GM21447 (cell line): Measurements from ENCODE around the gene ZNF598.
"Not testable (repeated sequence)": the region's sequence is repeated elsewhere in the genome, so short reads cannot be mapped to it uniquely, and the experiment has no call there.

Experiments used
- ATAC-seq: cut with Tn5 transposase; IDR thresholded peaks from one replicate; pipeline ENCODE4 v1.9.1; 2021; ENCODE audit not compliant: unreplicated experiment

ZNF598 gene

GRCh38 chr16:1977875-1978268 is 31.7 kb downstream of the ZNF598 start:
- no peak for ATAC-seq

DNA sequence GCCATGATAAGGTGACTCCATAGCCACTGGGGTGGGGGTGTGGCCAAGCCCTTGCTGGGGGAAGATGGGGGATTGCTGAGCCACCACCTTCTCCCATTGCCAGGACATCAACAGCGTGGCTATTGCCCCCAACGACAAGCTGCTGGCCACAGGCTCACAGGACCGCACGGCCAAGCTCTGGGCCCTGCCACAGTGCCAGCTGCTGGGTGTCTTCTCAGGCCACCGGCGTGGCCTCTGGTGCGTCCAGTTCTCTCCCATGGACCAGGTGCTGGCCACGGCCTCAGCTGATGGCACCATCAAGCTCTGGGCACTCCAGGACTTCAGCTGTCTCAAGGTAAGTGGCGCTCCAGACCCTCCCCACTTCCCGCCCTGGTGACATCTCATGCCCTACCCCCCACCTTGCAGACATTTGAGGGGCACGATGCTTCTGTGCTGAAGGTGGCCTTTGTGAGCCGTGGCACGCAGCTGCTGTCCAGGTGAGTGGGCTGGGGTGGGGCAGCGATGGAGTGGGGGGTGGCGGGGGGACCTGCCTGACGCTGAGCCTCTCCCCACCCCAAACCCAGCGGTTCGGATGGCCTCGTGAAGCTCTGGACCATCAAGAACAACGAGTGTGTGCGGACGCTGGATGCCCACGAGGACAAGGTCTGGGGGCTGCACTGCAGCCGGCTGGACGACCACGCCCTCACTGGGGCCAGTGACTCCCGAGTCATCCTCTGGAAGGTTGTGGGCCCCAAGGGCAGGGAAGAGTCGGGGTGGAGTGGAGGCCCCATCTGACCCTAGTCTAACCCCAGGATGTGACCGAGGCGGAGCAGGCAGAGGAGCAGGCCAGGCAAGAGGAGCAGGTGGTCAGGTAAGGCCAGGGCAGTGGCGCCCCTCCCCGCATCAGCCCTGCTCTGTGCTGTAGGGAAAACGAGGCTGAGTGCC is 32.4 kb downstream of the ZNF598 start:
- no peak for ATAC-seq

DNA sequence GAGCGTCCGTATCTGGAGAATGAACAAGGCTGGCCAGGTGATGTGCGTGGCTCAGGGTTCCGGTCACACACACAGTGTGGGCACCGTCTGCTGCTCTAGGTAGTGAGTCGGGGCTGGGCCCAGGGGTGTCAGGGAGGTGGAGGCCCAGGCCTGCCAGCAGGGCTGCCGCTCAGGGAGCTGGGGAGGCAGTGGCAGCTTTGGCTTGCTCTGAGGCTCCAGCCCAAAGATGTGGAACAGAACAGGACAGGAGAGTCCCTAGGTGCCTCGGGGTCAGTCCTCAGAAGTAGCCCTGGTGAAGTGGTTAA is 33.5 kb downstream of the ZNF598 start:
- ATAC-seq: no peak

GRCh38 chr16:1975432-1976215 is 34.0 kb downstream of the ZNF598 start:
- no peak for ATAC-seq

GRCh38 chr16:1974157-1975070 is 35.2 kb downstream of the ZNF598 start:
- no peak for ATAC-seq

DNA sequence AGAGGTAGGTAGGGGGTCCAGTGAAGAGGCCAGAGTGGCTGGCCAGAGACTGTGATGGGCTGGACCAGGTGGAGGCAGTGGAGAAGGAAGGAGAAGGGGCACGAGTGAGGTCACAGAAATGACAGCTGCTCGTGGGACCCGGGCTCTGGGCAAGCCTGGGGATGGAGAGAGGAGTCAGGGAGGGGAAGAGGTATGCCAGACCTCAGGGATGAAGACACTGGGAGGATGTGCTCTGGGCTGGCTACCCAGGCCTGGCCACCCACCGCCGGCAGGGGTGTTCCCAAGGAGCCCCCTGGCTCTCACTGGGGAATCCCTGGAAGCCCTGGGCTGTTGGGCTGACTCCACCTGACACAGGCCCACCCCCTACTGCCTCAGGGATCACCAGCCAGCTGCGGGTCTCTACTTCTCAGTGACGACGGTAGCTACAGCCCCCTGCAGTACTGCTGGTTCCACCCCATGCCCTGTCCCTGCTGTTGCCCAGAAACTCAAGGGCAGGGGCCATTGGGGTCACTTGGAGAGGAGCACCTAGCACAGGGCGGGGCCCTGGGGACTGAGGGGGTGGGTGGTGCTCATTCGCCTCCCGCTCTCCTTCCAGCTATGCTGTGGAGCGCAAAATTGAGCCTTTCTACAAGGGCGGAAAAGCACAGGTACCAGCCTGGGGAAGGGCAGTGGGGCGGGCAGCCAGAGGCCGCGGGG is 36.0 kb downstream of the ZNF598 start:
- no peak for ATAC-seq

- ATAC-seq: no peak
Measured at GRCh38 chr16:1972490-1972877, 37.1 kb downstream of the ZNF598 start.

DNA sequence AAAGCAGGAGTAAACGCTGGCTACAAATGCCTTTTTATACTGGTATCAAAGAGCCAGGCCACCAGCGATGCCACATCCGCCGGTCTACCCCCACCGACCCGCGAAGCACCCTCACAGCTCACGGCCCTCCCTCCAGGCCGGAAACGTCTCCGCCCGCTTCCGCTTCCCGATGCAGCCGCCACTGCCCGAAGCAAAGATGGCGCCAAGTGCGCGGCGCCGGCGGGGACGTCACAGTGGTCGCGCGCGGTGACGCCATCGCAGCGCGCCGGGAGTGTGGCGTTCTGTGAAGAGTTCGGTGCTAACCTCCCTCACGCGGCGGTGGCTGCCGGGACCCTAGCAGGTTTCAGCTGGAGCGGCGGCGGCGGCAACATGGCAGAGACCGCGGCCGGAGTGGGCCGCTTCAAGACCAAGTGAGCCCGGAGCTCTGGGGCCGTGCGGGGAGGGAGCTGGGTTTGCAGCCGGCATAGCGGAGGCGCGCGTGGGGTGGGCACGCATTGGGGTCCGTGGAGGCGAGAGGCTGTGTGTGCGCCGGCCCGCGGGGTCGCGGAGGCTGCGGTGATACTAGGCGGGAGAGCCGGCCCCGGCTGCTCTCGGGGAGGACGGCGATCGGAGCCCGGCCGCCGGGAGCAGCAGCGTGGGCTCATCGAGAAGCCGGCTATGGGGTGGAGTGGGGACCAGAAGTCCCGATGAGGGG is 37.7 kb downstream of the ZNF598 start, which contains the start of gene TBL3:
Gene TBL3, plus strand, starts transcription at position 258 of the 694 bp plus-strand sequence. Its CDS starts 112 bp downstream, at position 370.
- peak; percentile 78 for ATAC-seq

DNA sequence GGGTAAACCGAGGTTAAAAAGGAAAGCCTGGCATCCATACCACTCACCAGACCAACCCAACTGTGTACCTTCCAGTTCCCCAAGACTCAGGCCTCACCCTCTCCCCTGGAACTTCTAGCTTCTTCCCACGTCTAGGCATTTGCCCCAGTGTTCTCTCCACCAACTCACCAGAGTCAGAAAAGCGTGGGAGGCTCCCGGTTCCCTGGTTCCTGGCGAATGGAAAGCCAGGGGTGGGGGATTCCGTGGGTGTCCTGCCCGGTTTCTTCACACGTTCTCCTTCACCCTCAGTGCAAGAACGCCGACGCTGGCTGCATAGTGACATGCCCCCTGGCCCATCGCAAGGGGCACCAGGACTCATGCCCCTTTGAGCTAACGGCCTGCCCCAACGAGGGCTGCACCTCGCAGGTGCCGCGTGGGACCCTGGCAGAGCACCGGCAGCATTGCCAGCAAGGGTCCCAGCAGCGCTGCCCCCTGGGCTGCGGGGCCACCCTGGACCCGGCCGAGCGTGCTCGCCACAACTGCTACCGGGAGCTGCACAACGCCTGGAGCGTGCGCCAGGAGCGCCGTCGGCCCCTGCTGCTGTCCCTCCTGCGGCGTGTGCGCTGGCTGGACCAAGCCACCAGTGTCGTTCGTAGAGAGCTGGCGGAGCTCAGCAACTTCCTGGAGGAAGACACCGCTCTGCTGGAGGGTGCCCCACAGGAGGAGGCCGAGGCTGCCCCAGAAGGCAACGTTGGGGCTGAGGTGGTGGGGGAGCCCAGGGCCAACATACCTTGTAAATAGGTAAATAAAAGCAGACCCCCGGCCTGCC is 41.3 kb downstream of the ZNF598 start:
- ATAC-seq: no peak

DNA sequence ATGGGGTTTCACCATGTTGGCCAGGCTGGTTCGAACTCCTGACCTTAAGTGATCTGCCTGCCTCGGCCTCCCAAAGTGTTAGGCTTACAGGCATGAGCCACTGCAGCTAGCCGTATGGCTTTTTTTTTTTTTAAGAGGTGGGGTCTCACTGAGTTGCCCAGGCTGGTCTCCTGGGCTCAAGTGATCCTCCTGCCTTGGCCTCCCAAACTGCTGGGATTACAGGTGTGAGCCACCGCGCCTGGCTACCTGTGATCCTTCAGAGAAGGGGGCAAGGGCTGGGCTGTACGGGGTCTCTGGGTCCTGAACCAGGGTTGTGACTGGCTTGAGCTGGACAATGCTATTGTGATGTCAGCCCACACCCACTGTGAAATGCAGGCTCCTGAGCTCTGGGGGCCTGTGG is 43.2 kb downstream of the ZNF598 start, which contains the start of gene RNF151:
Gene RNF151, plus strand, starts transcription at position 397 of the 400 bp plus-strand sequence. CDS start 26 bp downstream, outside the sequence.
- ATAC-seq: no peak

GRCh38 chr16:1965396-1966001 is 44.1 kb downstream of the ZNF598 start:
- no peak for ATAC-seq

GRCh38 chr16:1964506-1965395 is 44.9 kb downstream of the ZNF598 start, which contains the start of gene RPS2:
TSS of gene RPS2 (minus strand) at chr16:1964826. CDS start at chr16:1964625, 201 bp downstream.
- ATAC-seq: peak; percentile 77

- peak; percentile 9 for ATAC-seq
Measured at GRCh38 chr16:1963806-1964505, 45.7 kb downstream of the ZNF598 start.

- not testable (repeated sequence) for ATAC-seq
Measured at GRCh38 chr16:1962161-1963153, 47.2 kb downstream of the ZNF598 start.

DNA sequence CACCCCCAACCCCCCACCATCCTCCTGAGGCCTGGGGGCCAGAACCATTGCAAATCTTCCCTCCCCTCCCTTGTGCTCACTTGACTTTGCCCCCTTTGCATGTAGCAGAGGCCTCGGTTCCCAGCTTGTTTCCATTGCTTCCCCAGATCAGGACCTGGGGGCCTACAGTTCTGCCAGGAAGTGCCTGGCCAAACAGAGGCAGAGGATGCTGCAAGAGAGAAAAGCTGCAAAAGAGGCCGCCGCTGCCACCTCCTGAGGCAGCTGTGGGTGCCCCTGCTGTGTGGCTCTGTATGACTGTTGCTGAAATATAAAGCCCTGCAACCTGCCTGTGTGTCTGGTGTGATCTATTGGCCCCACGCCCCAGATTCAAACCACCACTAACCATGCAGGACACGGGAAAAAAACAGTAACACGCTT is 48.0 kb downstream of the ZNF598 start:
- ATAC-seq: no peak
